Activated gamma-delta T cell (primary cell): Measurements from ENCODE around the gene ABCC6.
"Not testable (repeated sequence)": the region's sequence is repeated elsewhere in the genome, so short reads cannot be mapped to it uniquely, and the experiment has no call there.

Experiments used
- DNase-seq: peaks from one replicate; lab custom pipeline; 2025; lab: John Stamatoyannopoulos, UW
- total RNA-seq, 2 donors: gene quantifications; one replicate each; lab custom pipeline; 2026; lab: John Stamatoyannopoulos, UW

ABCC6 gene
- total RNA-seq = 0.04 to 0.10 reads per million in 2 donors

DNA sequence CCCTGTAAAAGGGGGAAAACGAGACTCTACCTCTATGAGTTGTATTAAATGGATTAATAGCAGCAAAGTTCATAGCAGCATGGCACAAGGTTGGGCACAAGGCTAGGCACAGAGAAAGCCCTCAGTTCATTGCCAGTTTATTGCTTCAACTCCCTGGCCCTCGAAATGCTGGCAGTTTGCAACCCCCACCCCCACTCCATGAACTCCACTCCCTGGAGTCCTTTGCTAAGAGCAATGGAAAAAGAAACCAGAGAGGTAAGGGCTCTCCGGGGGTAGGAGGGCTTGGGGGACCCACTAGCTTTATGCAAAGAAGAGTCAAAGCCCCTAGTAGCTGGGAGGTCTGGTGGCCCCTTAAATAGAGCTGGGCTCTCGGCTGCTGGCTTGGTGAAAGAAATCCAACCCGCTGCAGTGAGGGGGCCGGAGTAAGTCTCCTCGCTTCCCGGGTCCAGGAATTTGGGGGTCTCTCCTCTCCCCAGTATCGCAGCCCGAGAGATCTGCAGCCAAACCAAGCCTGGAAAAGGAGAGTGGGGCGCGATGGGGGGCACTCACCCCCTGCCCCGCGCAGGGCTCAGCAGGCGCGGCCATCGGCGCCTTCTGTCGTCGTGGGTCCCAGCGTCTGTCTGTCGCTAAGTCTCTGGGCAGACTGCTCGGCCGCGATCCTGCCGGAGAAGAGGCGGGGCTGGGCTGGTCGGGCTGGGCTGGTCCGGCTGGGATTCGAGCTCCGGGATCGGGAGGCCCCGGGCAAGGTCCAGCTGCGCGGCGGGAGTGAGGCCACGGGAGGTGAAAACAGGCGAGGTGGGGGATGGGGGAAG is at the start of gene ABCC6:
ABCC6 (minus strand) TSS at position 645 of the 812 bp plus-strand sequence; CDS start at position 585, 60 bp downstream.
- not testable (repeated sequence) for DNase-seq

GRCh38 chr16:16272573-16273221 is 49.4 kb upstream of the ABCC6 start:
- DNase-seq = not testable (repeated sequence)

DNA sequence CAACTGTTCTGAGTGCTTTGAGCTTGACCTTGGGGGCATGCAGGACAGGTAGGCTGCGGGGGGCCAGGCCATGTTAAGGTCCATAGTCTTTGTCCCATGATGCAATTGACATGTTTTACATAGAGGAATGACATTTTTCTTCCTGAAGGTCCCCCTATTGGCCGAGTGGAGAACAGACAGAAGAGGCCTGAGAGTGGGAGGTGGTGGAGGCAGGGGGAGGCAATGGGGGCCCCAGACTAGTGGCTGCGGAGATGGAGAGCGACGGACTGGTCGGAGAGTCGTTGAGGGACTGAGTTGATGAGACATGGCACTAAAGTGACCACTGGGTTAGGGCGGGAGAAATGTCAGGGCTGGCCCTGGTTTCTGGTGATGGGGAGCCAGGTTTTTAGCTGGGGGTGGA is 48.4 kb upstream of the ABCC6 start:
- DNase-seq = not testable (repeated sequence)

DNA sequence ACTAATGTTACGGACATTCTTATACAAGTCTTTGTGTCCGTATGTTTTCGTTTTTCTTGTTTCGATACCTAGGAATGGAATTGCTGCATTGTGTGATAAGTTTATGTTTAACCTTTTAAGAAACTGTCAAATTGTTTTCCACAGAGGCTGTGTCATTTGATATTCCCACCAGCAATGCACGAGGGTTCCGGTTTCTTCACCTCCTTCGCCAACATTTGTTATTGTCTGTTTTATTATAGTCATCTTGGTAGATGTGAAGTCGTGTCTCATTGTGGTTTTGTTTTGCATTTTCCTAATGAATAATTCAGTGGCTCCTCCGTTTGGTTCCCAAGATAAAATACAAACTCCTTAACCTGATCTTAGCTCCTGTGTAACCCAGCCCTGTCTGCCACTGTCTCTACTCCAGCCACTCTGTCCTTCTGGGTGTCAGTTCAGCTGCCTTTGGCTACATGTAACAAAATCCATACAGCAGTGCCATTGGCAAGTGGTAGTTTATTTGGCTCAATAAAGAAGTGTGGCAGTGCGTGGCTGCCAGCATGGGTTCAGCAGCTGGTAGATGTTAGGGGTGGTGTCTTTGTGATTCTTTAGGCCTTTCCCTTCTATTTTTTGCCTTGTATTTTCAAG is 45.0 kb upstream of the ABCC6 start:
- DNase-seq = not testable (repeated sequence)

DNA sequence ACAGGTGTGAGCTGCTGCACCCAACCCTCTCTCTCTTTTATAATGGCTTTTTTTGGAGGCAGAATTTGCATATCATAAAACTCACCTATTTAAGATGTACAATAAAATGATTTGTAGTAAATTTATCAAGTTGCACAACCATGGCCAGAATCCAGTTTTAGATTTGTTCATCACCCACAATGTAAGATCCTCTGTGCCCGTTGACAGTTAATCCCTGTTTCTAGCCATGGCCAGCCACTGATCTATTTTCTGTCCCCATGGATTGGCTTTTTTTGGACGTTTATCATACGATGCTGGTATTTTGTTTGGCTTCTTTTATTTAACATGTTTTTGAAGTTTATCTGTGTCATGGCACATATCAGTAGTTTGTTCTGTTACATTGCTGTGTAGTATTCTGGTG is 44.4 kb upstream of the ABCC6 start:
- not testable (repeated sequence) for DNase-seq

GRCh38 chr16:16265044-16265443 is 41.8 kb upstream of the ABCC6 start:
- not testable (repeated sequence) for DNase-seq

- DNase-seq = not testable (repeated sequence)
Observed at GRCh38 chr16:16263947-16264346, 40.7 kb upstream of the ABCC6 start.

GRCh38 chr16:16262954-16263555 is 39.8 kb upstream of the ABCC6 start:
- DNase-seq = not testable (repeated sequence)

- not testable (repeated sequence) for DNase-seq
Observed at GRCh38 chr16:16259971-16260370, 36.7 kb upstream of the ABCC6 start.

DNA sequence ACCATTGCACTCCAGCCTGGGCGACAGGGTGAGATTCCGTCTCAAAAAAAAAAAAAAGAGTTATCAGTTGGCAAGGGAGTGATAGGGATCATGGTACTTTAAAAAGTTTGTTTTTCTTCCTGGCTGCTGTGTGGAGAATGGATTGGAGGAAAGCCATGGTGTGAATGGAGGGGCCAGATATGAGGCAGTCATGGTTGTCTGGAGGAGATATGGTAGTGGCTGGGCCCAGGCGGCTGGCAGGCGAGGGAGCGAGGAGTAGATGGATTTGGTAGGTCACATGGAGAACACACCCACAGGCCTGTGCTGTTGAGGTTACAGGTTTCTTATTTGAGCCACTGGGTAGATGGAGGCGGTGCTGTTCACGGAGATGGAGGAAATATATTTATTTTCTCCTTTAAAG is 35.5 kb upstream of the ABCC6 start:
- DNase-seq = not testable (repeated sequence)

DNA sequence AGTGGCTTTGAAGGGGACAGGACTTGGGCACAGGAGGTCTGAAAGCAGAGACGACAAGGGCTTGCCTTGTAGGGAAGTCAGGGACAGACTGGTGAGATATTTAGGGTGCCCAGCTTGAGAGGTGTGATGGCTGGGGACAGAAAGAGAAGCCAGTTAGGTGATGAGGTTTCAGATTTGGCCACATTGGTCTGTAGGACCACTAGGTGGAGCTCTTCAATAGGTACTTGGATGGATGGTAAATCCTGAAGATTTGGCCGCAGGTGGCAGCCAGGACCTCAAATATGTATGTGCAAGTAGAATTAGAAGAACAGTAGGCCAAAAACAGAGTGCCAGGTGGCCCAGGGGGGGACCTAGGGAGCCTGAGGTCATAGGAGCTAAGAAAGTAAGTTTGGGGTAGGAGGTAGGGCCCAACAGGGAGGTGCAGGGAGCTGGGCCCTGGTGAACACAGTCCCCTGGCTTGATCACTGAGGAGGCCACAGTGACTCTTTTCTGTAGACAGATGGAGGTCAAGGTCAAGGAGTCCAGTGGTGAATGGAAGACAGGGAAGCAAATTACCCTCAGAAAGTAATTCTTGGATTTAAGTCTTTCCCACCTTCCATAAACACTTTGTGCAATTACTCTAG is 34.1 kb upstream of the ABCC6 start:
- not testable (repeated sequence) for DNase-seq

- not testable (repeated sequence) for DNase-seq
Observed at GRCh38 chr16:16252377-16252776, 29.1 kb upstream of the ABCC6 start.

- DNase-seq = not testable (repeated sequence)
Observed at GRCh38 chr16:16249621-16250330, 26.5 kb upstream of the ABCC6 start.

DNA sequence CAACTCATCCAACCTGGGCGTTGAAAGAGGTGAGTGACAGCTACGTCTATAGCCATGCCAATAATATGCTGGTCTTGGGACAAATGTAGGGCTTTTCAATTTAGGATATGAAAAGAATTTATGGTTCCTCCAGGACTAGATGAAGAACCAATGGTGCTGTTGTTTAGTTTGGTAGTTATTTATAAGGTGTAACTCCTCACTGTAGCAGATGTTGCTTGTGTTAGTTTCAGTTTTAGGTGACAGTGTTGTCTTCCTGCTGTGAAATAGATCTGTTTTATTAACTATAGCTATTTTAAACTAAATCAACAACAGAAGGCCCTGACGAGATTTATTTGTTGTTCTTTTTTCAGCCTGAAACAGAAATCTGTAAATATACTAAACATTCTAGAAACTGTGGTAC is 24.1 kb upstream of the ABCC6 start:
- DNase-seq = not testable (repeated sequence)

GRCh38 chr16:16246578-16247262 is 23.4 kb upstream of the ABCC6 start:
- DNase-seq = not testable (repeated sequence)

DNA sequence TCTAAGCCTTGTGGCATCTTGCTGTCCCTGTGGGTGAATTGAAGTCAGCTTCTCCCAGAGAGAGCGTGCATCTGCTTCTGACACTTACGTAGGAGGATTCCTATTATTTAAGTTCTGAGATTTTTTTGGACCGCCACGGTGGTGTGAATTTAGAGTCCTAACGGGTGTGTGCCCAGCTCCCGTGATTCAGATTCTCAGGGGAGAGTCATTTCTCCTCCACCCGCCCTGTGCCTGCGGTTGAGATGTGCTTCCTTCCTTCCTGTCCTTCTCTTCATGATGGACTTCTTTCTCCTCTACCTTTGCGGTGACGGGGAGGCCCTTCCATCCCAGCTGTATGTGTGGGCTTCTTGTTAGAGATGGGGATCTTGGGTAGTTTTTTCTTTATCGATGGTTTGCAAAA is 20.6 kb upstream of the ABCC6 start:
- DNase-seq = not testable (repeated sequence)

- not testable (repeated sequence) for DNase-seq
Observed at GRCh38 chr16:16240667-16241066, 17.4 kb upstream of the ABCC6 start.

- DNase-seq = not testable (repeated sequence)
Observed at GRCh38 chr16:16237738-16238137, 14.4 kb upstream of the ABCC6 start.

GRCh38 chr16:16237071-16237470 is 13.8 kb upstream of the ABCC6 start:
- not testable (repeated sequence) for DNase-seq

- not testable (repeated sequence) for DNase-seq
Observed at GRCh38 chr16:16232692-16233061, 9.4 kb upstream of the ABCC6 start.
